Activated CD4-positive, alpha-beta T cell treated with anti-CD3 and anti-CD28 coated beads, Interleukin-2, Interleukin-6, amounts not matched to agents 100 ng/mL and 50 ng/mL, durations not matched to agents 16 hours and 8 hours (primary cell): Measurements from ENCODE around the gene PPIL1.
A peak's percentile ranks its signal among the peaks of the same experiment; 100 is the strongest.
"Not testable (repeated sequence)": the region's sequence is repeated elsewhere in the genome, so short reads cannot be mapped to it uniquely, and the experiment has no call there.

ENCODE experiments used
- DNase-seq: peaks from one replicate; pipeline ENCODE4 v3.0.0-alpha.2; 2020

Gene PPIL1

DNA sequence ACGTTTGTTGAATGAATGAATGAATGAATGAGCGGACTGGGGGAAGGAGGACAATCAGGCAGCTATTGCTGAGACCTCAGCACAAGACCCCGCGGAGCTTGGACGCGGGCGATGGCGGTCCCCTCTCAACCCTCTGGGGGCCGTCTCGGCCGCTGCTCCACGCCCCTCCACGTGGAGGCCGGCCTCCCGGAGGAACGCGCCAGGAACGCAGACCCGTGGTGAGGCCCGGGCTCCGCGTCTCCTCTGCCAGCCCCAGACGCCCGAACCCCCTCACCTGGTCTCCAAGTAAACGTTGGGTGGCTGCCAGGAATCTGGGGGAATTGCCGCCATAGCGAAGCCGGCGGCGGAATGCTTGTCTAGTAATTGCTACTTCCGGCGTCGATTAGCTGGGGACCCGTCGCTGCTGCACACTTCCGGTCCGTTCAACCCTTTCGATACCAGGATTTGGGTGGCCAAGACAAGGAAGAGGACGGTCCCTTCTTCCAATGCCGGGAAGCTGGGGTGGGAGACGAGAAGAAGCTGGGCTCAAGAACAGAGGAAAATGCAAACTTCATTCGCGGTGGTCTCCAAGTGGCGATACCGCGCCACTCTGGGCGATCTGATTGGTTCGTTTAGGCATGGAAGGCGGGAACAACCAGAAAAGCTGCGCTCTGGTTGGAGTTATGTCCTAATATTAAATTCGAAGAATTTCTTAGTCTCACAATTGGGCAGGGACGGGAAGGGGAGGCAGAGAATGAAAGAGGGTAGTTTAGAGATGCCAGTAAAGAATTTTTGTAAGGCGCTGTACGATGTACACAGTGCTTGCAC, at the start of gene PPIL1:
TSS of gene PPIL1 (minus strand) at position 361 of the 807 bp plus-strand sequence. CDS start at position 330, 31 bp downstream.
- DNase-seq, result peak; percentile 90

DNA sequence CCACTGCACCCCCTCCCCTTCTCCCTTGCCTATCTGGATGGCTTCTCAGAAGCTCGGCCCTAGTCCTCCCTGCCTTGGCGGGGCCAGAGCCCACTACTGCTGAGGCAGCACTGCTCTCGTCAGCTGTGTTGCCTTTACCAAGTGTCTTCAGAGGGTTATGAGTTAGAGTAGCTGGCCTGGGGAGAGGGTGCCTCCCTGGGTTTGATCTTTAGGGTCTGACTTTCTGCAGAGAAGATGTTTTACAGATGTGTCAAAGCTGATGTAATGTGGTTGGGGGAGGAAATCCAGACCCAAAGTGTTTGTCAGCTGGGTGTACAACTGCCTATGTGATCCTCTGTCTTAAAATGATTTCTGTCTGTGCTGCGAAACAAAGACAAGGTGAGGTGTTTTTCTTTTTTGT, 49.5 kb upstream of the PPIL1 start:
- DNase-seq, result no peak

DNA sequence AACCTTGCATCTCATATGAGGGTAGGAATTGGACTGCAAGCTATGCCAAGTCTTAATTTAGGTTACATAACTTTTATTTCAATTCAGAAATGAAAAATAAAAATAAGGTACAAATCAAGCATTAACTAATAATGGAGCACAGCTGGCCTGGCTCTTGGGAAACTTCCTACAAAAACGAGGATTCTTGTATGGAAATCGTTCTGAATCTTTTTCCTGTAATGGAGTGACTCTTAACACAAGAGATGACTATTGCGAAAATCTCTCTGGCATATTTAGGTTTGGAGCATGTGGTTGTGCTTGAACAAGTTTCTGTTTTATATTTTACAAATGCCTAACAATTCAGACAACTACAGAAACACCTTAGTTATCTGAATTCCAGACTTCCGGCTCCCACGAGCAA, 45.9 kb upstream of the PPIL1 start:
- no peak for DNase-seq

DNA sequence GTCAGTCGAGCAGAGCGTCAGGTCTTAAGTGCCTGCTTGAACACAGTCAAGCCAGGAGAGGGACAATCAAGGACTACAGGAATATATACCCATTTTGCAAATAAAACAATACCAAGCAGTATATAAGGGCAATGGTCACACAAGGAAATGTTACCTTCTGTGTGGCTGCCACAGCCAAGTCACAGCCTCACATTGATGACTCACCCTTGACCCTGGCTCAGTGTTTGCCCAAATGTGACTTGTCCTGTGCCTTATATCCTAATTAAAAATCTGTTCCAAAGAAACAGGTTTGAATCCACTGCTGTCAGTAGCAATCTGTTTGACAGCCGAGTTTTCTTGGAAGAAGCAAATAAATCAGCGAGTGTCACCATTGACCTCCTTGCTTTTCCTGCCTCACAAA, 45.4 kb upstream of the PPIL1 start:
- no peak for DNase-seq

DNA sequence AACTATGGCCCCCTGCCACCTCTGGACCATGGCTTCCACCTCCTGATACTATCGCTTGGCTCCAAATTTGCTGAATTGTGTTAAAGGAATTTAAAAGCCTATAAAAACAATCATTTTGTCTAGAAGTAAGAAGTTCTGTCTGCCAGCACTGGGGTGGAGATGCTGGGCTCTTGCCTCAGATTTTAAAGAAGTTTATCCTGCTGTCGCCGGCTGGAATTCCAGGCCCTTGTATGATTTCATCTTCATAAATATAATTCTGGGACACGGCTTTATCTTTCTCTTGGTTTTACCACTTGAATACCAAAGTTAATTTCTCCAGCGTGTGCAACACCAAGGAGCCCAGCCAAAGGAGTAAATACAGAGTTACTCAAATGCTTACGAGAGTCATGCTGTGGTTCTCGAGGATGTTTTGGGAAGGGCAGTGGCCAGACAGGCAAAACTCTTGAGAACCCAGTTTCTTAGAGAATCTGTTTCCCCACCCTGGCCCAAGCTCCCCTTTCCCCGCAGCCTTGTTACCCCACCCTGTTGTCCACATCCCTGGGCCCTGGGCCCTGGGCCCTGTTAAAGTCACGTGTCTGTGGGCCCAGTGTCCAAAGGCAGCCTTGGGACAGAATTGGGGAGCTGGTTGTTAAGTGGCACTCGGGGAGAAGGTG, 43.1 kb upstream of the PPIL1 start:
- DNase-seq, result no peak

DNA sequence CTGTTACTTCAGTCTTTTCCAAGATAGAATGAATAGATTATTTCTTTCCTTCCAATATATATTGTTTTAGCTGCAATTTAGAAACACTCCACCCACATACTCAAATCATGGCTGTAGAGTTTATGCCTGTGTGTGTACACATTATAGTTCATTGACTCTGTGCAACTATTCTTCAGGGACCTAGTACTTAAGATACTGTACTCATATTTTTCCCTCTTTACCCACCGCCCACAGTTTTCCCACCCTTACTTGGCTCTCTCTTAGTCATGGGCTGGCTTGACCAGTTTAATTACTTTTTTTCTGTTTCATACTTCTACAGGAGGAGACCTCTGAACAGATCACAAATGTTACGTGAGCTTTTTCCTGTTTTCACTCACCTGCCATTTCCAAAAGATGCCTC, 41.5 kb upstream of the PPIL1 start:
- DNase-seq, result no peak

DNA sequence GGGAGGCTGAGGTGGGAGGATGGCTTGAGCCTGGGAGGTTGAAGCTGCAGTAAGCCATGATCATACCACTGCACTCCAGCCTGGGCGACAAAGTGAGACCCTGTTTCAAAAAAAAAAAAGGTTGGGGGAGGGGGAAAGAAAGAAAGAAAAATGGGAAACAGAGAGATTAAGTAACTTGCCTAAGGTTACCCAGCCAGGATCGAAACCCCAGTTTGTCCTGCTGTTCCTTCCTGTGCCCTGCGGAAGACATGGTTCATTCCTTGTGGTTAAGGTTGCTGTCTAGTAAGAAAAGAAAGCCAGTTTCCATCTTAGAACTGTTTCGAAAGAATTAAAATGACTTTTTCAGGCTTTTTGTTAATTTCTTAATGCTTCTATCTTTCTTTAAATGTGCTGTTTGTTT, 41.0 kb upstream of the PPIL1 start:
- no peak for DNase-seq

DNA sequence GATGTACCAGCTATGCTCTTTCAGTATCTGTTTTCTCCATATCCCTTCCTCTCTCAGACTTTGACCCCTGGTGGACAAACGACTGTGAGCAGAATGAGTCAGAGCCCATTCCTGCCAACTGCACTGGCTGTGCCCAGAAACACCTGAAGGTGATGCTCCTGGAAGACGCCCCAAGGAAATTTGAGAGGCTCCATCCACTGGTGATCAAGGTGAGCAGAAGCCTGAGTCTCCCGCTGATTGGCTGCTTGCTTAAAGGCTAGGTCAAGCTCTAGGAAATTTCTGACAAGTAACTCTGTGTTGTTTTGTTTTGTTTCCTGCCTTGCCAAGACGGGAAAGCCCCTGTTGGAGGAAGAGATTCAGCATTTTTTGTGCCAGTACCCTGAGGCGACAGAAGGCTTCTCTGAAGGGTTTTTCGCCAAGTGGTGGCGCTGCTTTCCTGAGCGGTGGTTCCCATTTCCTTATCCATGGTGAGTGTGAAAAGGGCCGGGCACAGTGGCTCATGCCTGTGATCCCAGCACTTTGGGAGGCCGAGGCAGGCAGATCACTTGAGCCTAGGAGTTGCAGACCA, 39.7 kb upstream of the PPIL1 start:
- DNase-seq, result peak; percentile 72

DNA sequence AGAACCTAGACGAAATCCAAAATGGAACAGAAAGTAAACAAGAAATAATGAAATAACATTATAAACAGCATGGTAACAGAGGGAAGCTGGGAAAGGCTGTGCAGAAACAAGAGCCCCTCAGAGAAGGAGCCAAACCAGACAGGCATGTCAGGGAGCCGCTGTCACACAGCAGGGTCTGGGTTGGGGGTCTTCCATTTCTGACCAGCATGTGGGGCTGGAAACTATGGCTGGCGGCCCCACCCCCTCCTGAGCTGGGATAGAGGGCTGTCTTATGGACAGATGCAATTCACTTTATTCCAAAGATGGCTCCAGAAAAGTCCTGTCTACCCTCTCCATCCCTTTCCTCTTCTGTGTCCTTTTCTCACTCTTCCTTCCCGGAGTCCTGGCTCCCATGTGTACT, 38.5 kb upstream of the PPIL1 start:
- no peak for DNase-seq

DNA sequence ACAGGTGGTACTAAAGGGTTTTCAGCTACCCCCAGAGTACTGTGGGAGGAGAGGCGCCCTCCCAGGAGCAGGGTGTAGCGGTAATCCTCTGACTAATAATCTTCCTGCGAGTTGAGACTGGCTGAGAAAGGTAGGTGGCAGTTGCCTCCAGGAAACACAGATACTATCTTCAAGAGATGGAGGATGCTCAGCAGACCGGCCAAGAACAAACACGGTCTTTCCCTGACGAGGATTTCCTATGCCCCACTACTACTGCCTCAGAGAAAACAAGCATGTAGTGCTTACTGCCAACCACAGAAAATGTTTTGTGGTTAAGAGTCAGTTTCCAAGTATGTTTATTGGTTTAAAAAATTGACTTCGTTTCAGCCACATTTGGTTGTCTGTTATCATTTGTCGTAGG, 38.0 kb upstream of the PPIL1 start:
- peak; percentile 94 for DNase-seq

DNA sequence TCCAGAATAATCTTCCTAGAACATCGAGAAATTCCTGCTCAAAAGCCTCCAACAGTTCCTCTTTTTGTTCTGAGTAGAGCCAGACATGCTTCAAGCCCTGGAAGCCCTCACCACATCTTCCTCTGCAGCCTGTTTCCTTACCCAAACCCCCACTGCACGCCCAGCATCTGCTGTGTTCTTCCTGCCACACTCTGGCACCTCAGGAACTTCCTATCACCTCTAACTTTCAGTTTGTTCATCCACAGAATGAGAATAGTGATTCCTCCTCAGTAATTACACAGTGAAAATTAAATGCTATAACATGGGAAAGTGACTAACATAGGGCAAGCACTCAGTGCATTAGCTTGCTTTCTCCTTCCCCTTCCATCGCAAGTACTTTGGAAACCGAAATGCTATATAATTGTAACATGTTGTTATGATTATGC, 37.4 kb upstream of the PPIL1 start:
- DNase-seq, result peak; percentile 73

DNA sequence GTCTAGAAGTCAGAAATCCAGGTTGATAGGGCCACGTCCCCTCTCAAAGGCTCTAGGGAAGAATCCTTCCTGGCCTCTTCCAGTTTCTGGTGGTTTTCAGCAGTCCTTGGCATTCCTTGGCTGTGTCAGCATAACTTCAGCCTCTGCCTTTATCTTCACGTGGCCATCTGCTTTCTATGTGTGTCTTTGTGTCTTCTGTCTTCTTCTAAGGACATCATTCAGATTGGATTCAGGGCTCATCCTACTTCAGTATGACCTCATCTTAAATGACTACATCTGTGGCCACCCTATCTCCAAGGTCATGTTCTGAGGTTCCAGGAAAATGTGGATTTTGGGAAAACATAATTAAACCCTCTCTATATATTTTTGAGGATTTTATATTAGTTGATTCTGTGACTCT, 34.1 kb upstream of the PPIL1 start:
- DNase-seq, result no peak

DNA sequence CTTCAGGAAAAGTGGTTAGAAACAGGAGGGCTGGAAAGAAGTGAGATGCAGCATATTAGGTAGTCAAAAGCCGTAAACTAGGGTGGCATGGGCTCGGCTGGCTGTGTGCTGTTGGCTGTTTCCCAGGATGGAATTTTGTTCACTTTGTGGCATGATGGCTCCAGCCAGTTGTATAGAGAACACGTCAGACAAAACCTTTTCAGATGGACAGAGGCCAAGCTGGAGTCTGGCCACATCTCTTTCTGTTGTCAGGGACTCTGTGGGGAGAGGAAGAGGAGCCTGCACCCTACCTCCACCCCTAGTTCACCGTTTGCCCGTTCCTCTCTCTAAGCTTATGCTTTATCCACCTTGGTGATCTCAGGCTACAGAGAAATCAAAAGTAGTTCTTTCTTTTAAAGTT, 33.2 kb upstream of the PPIL1 start:
- DNase-seq, result no peak

DNA sequence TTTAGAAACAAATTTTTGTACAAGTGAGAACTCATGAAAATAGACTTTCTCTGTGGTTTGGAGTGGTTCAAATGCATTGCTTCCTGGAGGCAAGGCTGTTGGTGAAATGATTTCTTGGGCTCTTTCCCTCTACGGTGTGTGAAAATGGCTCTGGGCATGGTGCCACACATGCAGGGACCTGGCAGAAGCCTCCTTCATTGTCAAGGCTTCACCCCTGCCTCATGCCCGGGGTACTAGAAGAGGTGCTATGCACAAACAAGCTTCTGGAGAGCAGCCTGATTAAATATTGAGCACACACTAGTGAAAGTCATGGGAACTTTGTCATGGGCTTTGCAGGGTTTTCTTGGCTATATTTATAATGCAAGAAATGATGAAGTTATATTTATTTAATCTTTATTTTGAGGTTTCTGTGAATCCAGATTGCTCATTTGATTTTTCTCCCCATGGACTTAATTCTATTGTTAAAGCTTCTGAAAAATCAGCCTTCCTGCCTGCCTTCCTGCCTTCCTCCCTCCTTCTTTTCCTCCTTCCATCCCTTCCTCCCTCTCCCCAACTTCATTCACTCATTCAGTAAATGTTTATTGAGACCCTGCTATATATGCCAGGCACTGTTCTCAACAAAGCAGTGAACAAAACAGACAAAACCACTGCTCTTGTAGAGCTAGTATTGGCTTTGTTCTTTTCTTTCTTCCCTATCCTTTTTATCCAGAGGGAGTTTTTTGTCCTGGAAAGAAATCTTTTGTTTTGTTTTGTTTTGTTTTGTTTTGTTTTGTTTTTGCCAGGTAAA, 32.1 kb upstream of the PPIL1 start:
- no peak for DNase-seq

DNA sequence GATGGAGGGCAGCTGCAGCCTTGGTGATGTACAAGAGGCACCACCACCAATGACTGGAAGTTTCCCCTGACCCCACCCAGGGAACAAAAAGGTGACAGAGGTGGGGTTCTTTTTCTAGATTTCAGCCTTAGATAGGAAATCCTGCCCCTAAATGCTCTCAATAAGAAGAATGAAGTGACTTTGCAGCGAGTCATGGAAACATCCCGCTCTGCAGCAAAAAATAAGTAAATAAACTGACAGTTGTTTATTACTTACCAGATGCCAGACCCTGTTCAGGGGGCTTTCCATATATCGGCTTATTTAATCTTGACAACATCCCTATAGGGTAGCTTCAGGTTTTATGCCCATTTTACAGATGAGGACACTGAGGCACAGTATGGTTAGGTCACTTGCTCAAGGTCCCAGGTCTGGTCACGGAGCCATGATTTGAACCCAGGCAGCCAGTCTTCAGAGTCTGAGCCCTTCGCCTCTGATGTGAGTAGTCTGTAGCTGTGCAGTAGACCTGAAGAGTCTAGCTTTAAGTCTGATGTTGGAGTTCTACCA, 30.3 kb upstream of the PPIL1 start:
- DNase-seq, result no peak

DNA sequence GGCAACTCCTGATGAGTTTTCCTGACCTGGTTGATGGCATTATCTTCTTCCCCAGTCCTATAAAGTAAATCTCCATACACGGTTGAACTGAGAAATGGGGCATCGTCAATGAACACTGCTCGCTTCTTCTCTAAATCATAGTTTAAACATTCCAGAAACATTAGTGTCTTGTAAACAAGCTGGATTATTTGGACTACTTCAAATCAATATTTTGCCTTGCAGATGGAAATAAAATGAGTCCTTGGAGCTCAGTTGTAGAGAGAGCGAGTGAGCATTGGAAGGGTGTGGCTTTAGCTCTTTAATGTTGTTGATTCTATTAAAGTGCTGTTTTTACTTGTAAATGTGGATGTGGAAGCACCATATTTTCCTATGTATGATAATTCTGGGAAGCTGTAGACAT, 29.5 kb upstream of the PPIL1 start:
- no peak for DNase-seq

DNA sequence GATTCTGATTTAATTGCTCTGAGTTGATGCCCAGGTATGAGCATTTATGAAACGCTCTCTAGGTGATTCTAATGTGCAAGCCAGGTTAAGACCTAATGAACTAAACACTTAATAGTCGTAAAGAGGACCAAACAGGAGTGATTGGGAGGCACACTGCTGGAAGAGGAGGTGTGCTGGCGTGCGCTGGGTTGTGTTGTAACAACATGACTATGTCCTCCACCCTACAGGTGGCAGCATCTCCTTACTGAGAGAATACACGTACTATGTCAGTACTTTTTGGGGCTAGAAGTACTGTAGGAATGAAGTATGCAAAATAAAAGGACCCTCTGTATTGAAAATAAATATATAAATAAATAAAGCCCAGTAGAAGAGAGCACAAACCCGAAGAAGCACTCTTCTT, 23.0 kb upstream of the PPIL1 start:
- DNase-seq, result peak; percentile 28

DNA sequence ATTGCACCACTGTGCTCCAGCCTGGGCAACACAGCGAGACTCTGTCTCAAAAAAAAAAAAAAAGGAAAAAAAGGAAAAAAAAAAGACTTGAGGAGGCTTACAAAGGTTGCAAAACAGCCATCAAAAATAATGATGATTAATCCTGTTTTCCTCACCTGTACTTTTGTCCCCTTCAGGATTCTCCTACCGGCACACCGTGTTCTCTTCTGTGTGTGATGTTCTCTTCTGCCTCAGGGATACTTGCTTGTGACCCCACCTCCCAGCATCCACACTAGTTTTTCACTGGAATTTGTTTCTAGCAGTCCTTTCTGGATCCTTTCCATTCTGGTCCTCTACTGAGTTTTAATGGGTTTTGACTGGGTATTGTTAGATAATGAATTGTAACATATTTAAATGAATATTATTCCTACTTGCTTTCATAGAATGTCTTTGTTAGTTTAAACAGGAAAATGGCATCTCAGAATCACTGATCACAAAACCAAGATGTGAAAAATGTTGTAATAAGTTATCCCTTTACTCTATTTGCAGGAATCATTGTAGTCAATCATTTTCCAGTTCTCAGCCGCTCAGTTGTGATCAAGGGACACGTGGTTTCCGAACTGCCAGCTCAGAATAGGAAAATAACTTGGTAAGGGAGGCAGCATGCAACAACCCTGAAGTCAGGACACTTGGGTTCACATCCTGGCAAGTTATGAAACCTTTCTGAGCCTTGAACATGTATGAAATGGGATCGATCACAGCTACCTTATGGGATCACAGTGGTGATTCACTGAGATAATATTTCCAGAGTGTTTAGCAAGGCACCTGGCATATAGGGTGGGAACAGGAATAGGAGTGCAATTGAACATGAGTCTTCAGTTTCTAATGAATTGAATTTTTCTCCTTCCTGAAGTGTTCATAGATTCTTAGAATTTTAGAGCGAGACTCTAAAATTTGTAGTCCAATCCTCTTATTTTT, 19.7 kb upstream of the PPIL1 start:
- no peak for DNase-seq

DNA sequence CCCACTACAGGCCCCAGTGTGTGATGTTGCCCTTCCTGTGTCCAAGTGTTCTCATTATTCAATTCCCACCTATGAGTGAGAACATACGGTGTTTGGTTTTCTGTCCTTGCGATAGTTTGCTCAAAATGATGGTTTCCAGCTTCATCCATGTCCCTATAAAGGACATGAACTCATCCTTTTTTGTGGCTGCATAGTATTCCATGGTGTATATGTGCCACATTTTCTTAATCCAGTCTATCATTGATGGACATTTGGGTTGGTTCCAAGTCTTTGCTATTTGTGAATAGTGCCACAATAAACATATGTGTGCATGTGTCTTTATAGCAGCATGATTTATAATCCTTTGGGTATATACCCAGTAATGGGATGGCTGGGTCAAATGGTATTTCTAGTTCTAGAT, 16.6 kb upstream of the PPIL1 start:
- DNase-seq, result not testable (repeated sequence)

DNA sequence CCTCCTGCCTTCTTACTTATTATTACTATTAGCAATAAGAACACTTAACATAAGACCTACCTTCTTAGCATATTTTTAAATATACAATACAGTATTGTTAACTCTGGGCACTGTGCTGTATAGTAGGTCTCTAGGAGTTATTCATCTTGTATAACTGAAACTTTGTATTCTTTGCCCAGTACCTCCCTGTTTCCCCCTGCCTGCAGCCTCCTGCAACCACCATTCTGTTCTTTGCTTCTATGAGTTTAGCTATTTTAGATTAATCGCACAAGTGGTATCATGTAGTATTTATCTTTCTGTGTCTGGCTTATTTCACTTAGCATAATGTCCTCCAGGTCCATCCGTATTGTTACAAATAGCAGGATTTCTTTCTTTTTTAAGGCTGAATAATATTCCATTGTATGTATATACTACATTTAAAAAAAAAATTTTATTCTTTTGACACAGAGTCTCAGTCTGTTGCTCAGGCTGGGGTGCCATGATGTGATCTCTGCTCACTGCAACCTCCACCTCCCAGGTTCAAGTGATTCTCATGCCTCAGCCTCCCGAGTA, 15.6 kb upstream of the PPIL1 start:
- DNase-seq, result no peak

DNA sequence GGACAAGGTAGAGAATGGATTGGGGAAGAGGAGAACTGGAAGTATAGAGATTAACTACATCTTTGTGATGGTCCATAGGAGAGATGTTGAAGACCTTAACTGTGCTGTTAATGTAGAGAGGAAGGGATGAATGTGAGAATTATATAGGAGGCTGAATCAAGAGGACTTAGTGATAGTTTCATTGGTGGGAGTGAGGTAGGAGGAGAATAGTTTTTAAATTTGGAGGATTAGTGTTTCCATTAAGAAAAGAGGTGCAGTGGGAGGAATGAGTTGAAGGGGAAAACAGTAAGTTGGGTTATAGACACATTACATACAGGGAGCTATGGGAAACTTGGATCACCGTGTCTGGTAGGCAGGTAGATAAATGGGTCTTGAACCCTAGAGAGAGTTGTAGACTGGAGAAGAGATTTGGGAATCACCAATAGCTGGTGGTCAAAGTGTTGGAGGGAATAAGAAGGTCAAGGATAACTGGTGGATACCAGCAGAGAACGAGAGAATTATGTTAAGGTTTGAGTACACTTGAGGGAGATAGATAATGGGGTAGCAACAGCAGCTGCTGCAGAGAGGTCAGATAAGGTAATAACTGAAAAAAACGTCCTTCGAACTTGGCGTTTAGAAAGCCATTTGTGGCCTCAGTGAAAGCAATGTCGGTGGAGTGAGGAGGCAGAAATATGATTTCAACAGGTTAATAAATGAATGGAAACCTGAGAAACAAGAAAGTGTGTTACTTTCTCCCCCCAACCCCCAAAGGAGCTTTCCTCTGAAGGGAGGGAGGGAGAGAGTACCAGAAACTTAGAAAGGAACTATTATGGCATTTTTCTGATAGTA, 14.3 kb upstream of the PPIL1 start:
- no peak for DNase-seq
